Measurements from ENCODE around the gene SLC6A7.
A peak's percentile ranks its signal among the peaks of the same experiment; 100 is the strongest.

Gene SLC6A7

GRCh38 chr5:150234576-150235499, 45.0 kb downstream of the SLC6A7 start:
- peak; percentile 71 for TF ChIP-seq SPI1 (IDR thresholded peaks at IDR 0.05; ENCODE audit: low read depth, low read length)
- TF ChIP-seq POU2F2 (IDR thresholded peaks at IDR 0.05; ENCODE audit: low read depth, low read length): no peak
- DNase-seq (ENCODE audit: insufficient read length, low spot score): no peak
- no peak for FAIRE-seq

GRCh38 chr5:150235500-150235854, 45.6 kb downstream of the SLC6A7 start:
- FAIRE-seq: no peak
- DNase-seq (ENCODE audit: insufficient read length, low spot score): no peak
- TF ChIP-seq SPI1 (IDR thresholded peaks at IDR 0.05; ENCODE audit: low read depth, low read length) (no peak), TAF1 (IDR thresholded peaks at IDR 0.05; ENCODE audit: low read depth, low read length) (no peak)

- DNase-seq (ENCODE audit: insufficient read length, low spot score): no peak
- no peak for TF ChIP-seq SPI1 (IDR thresholded peaks at IDR 0.05; ENCODE audit: low read depth, low read length)
- TF ChIP-seq PAX5 (IDR thresholded peaks at IDR 0.05; ENCODE audit: insufficient read depth, low read length, severe bottlenecking): no peak
- TF ChIP-seq TAF1 (IDR thresholded peaks at IDR 0.05; ENCODE audit: low read depth, low read length): no peak
- TF ChIP-seq POLR2AphosphoS5 (IDR thresholded peaks at IDR 0.05; ENCODE audit: low read depth, low read length): no peak
- no peak for TF ChIP-seq POU2F2 (IDR thresholded peaks at IDR 0.05; ENCODE audit: low read depth, low read length)
- TF ChIP-seq POLR2A (IDR thresholded peaks at IDR 0.05; ENCODE audit: low read depth, low read length): no peak
- no peak for FAIRE-seq
Measured at GRCh38 chr5:150236313-150236712, 46.5 kb downstream of the SLC6A7 start.

- no peak for FAIRE-seq
- TF ChIP-seq POU2F2 (IDR thresholded peaks at IDR 0.05; ENCODE audit: low read depth, low read length) (no peak), SPI1 (IDR thresholded peaks at IDR 0.05; ENCODE audit: low read depth, low read length) (no peak), TAF1 (IDR thresholded peaks at IDR 0.05; ENCODE audit: low read depth, low read length) (no peak), POLR2A (IDR thresholded peaks at IDR 0.05; ENCODE audit: low read depth, low read length) (no peak), PAX5 (IDR thresholded peaks at IDR 0.05; ENCODE audit: insufficient read depth, low read length, severe bottlenecking) (no peak), POLR2AphosphoS5 (IDR thresholded peaks at IDR 0.05; ENCODE audit: low read depth, low read length) (no peak)
- no peak for DNase-seq (ENCODE audit: insufficient read length, low spot score)
Measured at GRCh38 chr5:150236981-150237754, 47.3 kb downstream of the SLC6A7 start.

GRCh38 chr5:150238646-150239045, 48.8 kb downstream of the SLC6A7 start:
- FAIRE-seq (no peak), DNase-seq (ENCODE audit: insufficient read length, low spot score) (no peak)
- TF ChIP-seq POU2F2 (IDR thresholded peaks at IDR 0.05; ENCODE audit: low read depth, low read length): no peak
- no peak for TF ChIP-seq PAX5 (IDR thresholded peaks at IDR 0.05; ENCODE audit: insufficient read depth, low read length, severe bottlenecking)
- no peak for TF ChIP-seq TAF1 (IDR thresholded peaks at IDR 0.05; ENCODE audit: low read depth, low read length)
- TF ChIP-seq POLR2AphosphoS5 (IDR thresholded peaks at IDR 0.05; ENCODE audit: low read depth, low read length): no peak
- no peak for TF ChIP-seq SPI1 (IDR thresholded peaks at IDR 0.05; ENCODE audit: low read depth, low read length)
- TF ChIP-seq POLR2A (IDR thresholded peaks at IDR 0.05; ENCODE audit: low read depth, low read length): no peak

GRCh38 chr5:150239099-150239793, 49.4 kb downstream of the SLC6A7 start:
- FAIRE-seq: no peak
- TF ChIP-seq PAX5 (IDR thresholded peaks at IDR 0.05; ENCODE audit: insufficient read depth, low read length, severe bottlenecking): no peak
- no peak for TF ChIP-seq TAF1 (IDR thresholded peaks at IDR 0.05; ENCODE audit: low read depth, low read length)
- no peak for TF ChIP-seq POLR2AphosphoS5 (IDR thresholded peaks at IDR 0.05; ENCODE audit: low read depth, low read length)
- TF ChIP-seq POU2F2 (IDR thresholded peaks at IDR 0.05; ENCODE audit: low read depth, low read length): no peak
- no peak for TF ChIP-seq SPI1 (IDR thresholded peaks at IDR 0.05; ENCODE audit: low read depth, low read length)
- TF ChIP-seq POLR2A (IDR thresholded peaks at IDR 0.05; ENCODE audit: low read depth, low read length): no peak
- DNase-seq (ENCODE audit: insufficient read length, low spot score): no peak

GRCh38 chr5:150239794-150240122, 49.9 kb downstream of the SLC6A7 start:
- DNase-seq (ENCODE audit: insufficient read length, low spot score) (no peak), FAIRE-seq (no peak)
- TF ChIP-seq PAX5 (IDR thresholded peaks at IDR 0.05; ENCODE audit: insufficient read depth, low read length, severe bottlenecking): no peak
- TF ChIP-seq POU2F2 (IDR thresholded peaks at IDR 0.05; ENCODE audit: low read depth, low read length): no peak
- TF ChIP-seq POLR2AphosphoS5 (IDR thresholded peaks at IDR 0.05; ENCODE audit: low read depth, low read length): no peak
- no peak for TF ChIP-seq TAF1 (IDR thresholded peaks at IDR 0.05; ENCODE audit: low read depth, low read length)
- TF ChIP-seq SPI1 (IDR thresholded peaks at IDR 0.05; ENCODE audit: low read depth, low read length): no peak
- no peak for TF ChIP-seq POLR2A (IDR thresholded peaks at IDR 0.05; ENCODE audit: low read depth, low read length)

- FAIRE-seq (no peak), DNase-seq (ENCODE audit: insufficient read length, low spot score) (no peak)
- TF ChIP-seq PAX5 (IDR thresholded peaks at IDR 0.05; ENCODE audit: insufficient read depth, low read length, severe bottlenecking) (no peak), TAF1 (IDR thresholded peaks at IDR 0.05; ENCODE audit: low read depth, low read length) (no peak)
Measured at GRCh38 chr5:150241298-150242160, 51.7 kb downstream of the SLC6A7 start.
